Measurements from ENCODE around the gene PRRT1B.

- TF ChIP-seq POLR2A (IDR thresholded peaks at IDR 0.05; ENCODE audit: low read length) (no peak), GATA1 (IDR thresholded peaks at IDR 0.05; ENCODE audit: low read depth, low read length) (no peak)
Measured at GRCh38 chr9:131605770-131606590, 60.7 kb downstream of the PRRT1B start.

Data from erythroblast (primary cell).